ENCODE measurements around the gene RFX4.

RFX4 gene

GRCh38 chr12:106585105-106585520, 2.3 kb downstream of the RFX4 start:
- Mint-ChIP-seq H3K27ac (no peak overlapping the region), H3K27me3 (peaks cover 100% of the 10 kb centered on the region), H3K4me3 (no peak overlapping the region), H3K36me3 (no peaks in the 10 kb centered on the region), H3K4me1 (peaks cover 33% of the 10 kb centered on the region), H3K9me3 (no peaks in the 10 kb centered on the region)
- ATAC-seq = no peak

GRCh38 chr12:106585521-106586277, 2.9 kb downstream of the RFX4 start:
- no peak overlapping the region for H3K27ac Mint-ChIP-seq
- peaks cover 32% of the 10 kb centered on the region for H3K4me1 Mint-ChIP-seq
- ATAC-seq = no peak
- peaks cover 100% of the 10 kb centered on the region for H3K27me3 Mint-ChIP-seq
- no peaks in the 10 kb centered on the region for H3K9me3 Mint-ChIP-seq
- no peak overlapping the region for H3K4me3 Mint-ChIP-seq
- H3K36me3 Mint-ChIP-seq = no peaks in the 10 kb centered on the region

GRCh38 chr12:106586278-106586802, 3.5 kb downstream of the RFX4 start:
- Mint-ChIP-seq H3K4me1 (peaks cover 27% of the 10 kb centered on the region), H3K27me3 (peaks cover 100% of the 10 kb centered on the region), H3K36me3 (no peaks in the 10 kb centered on the region), H3K27ac (no peak overlapping the region), H3K4me3 (no peak overlapping the region), H3K9me3 (no peaks in the 10 kb centered on the region)
- ATAC-seq = no peak

GRCh38 chr12:106586803-106587684, 4.2 kb downstream of the RFX4 start:
- H3K4me3 Mint-ChIP-seq = no peak overlapping the region
- no peaks in the 10 kb centered on the region for H3K9me3 Mint-ChIP-seq
- no peak overlapping the region for H3K27ac Mint-ChIP-seq
- no peaks in the 10 kb centered on the region for H3K36me3 Mint-ChIP-seq
- H3K27me3 Mint-ChIP-seq = peaks cover 99% of the 10 kb centered on the region
- H3K4me1 Mint-ChIP-seq = peaks cover 23% of the 10 kb centered on the region
- ATAC-seq = no peak

GRCh38 chr12:106588771-106589170, 6.0 kb downstream of the RFX4 start:
- Mint-ChIP-seq H3K27me3 (peaks cover 97% of the 10 kb centered on the region), H3K9me3 (no peaks in the 10 kb centered on the region), H3K4me1 (peaks cover 10% of the 10 kb centered on the region), H3K36me3 (no peaks in the 10 kb centered on the region), H3K4me3 (no peak overlapping the region), H3K27ac (no peak overlapping the region)
- ATAC-seq = no peak

- ATAC-seq = no peak
- H3K27me3 Mint-ChIP-seq = peaks cover 97% of the 10 kb centered on the region
- peaks cover 7% of the 10 kb centered on the region for H3K4me1 Mint-ChIP-seq
- H3K27ac Mint-ChIP-seq = no peak overlapping the region
- no peak overlapping the region for H3K4me3 Mint-ChIP-seq
- no peaks in the 10 kb centered on the region for H3K9me3 Mint-ChIP-seq
- H3K36me3 Mint-ChIP-seq = no peaks in the 10 kb centered on the region
These were observed 7.8 kb downstream of the RFX4 start for GRCh38 chr12:106590601-106591000.

- no peak for ATAC-seq
- H3K27me3 Mint-ChIP-seq = peaks cover 71% of the 10 kb centered on the region
- H3K4me1 Mint-ChIP-seq = peaks cover 7% of the 10 kb centered on the region
- H3K36me3 Mint-ChIP-seq = no peaks in the 10 kb centered on the region
- H3K27ac Mint-ChIP-seq = no peak overlapping the region
- no peak overlapping the region for H3K4me3 Mint-ChIP-seq
- no peaks in the 10 kb centered on the region for H3K9me3 Mint-ChIP-seq
These were observed 11.6 kb downstream of the RFX4 start for GRCh38 chr12:106594447-106594846.

GRCh38 chr12:106595268-106595667, 12.5 kb downstream of the RFX4 start:
- peaks cover 63% of the 10 kb centered on the region for H3K27me3 Mint-ChIP-seq
- ATAC-seq = no peak

GRCh38 chr12:106598003-106598402, 15.2 kb downstream of the RFX4 start:
- peaks cover 7% of the 10 kb centered on the region for H3K4me1 Mint-ChIP-seq
- no peak overlapping the region for H3K4me3 Mint-ChIP-seq
- ATAC-seq = no peak
- H3K36me3 Mint-ChIP-seq = no peaks in the 10 kb centered on the region
- H3K9me3 Mint-ChIP-seq = no peaks in the 10 kb centered on the region
- H3K27me3 Mint-ChIP-seq = peaks cover 44% of the 10 kb centered on the region
- no peak overlapping the region for H3K27ac Mint-ChIP-seq

More at GRCh38 chr12:106595268-106595667, 12.5 kb downstream of the RFX4 start:
- no peak overlapping the region for H3K27ac Mint-ChIP-seq
- H3K4me3 Mint-ChIP-seq = no peak overlapping the region
- no peaks in the 10 kb centered on the region for H3K9me3 Mint-ChIP-seq
- H3K4me1 Mint-ChIP-seq = peaks cover 7% of the 10 kb centered on the region
- H3K36me3 Mint-ChIP-seq = no peaks in the 10 kb centered on the region

- Mint-ChIP-seq H3K27me3 (peaks cover 31% of the 10 kb centered on the region), H3K9me3 (no peaks in the 10 kb centered on the region), H3K36me3 (no peaks in the 10 kb centered on the region), H3K4me3 (no peak overlapping the region), H3K4me1 (peaks cover 5% of the 10 kb centered on the region), H3K27ac (no peak overlapping the region)
- ATAC-seq = no peak
These were observed 16.5 kb downstream of the RFX4 start for GRCh38 chr12:106599302-106599701.

GRCh38 chr12:106600503-106600902, 17.7 kb downstream of the RFX4 start:
- ATAC-seq = no peak
- H3K4me3 Mint-ChIP-seq = no peak overlapping the region
- H3K27ac Mint-ChIP-seq = no peak overlapping the region
- no peaks in the 10 kb centered on the region for H3K9me3 Mint-ChIP-seq
- H3K36me3 Mint-ChIP-seq = no peaks in the 10 kb centered on the region
- no peaks in the 10 kb centered on the region for H3K4me1 Mint-ChIP-seq
- H3K27me3 Mint-ChIP-seq = peaks cover 19% of the 10 kb centered on the region

GRCh38 chr12:106601031-106601430, 18.2 kb downstream of the RFX4 start:
- Mint-ChIP-seq H3K4me3 (no peak overlapping the region), H3K27me3 (peaks cover 23% of the 10 kb centered on the region), H3K27ac (no peak overlapping the region), H3K4me1 (no peaks in the 10 kb centered on the region), H3K9me3 (no peaks in the 10 kb centered on the region), H3K36me3 (no peaks in the 10 kb centered on the region)
- no peak for ATAC-seq

- Mint-ChIP-seq H3K9me3 (no peaks in the 10 kb centered on the region), H3K4me1 (no peaks in the 10 kb centered on the region), H3K4me3 (no peak overlapping the region), H3K27ac (no peak overlapping the region), H3K36me3 (no peaks in the 10 kb centered on the region), H3K27me3 (peaks cover 28% of the 10 kb centered on the region)
- ATAC-seq = no peak
These were observed 18.7 kb downstream of the RFX4 start for GRCh38 chr12:106601496-106601895.

GRCh38 chr12:106602076-106602475, 19.3 kb downstream of the RFX4 start:
- no peak for ATAC-seq
- no peaks in the 10 kb centered on the region for H3K4me1 Mint-ChIP-seq
- H3K36me3 Mint-ChIP-seq = no peaks in the 10 kb centered on the region
- H3K9me3 Mint-ChIP-seq = no peaks in the 10 kb centered on the region
- peaks cover 34% of the 10 kb centered on the region for H3K27me3 Mint-ChIP-seq
- H3K4me3 Mint-ChIP-seq = no peak overlapping the region
- no peak overlapping the region for H3K27ac Mint-ChIP-seq

GRCh38 chr12:106605254-106605653, 22.4 kb downstream of the RFX4 start:
- Mint-ChIP-seq H3K27ac (no peak overlapping the region), H3K4me1 (no peaks in the 10 kb centered on the region), H3K4me3 (no peak overlapping the region), H3K36me3 (no peaks in the 10 kb centered on the region), H3K9me3 (peaks cover 1% of the 10 kb centered on the region), H3K27me3 (peaks cover 22% of the 10 kb centered on the region)
- ATAC-seq = no peak
